Omental fat pad (tissue), 4 donors: ENCODE data around the gene ZDHHC8. TPM values are rescaled to one million over a fixed set of nuclear protein-coding genes. Genes with fewer than 3 reads are reported as not detected.

Source experiments
- ATAC-seq: fragments of 150-250 bp; one replicate; pipeline ENCODE4 v1.9.1; 2016; ENCODE audit warnings: mild to moderate bottlenecking, moderate library complexity; ENCODE audit not compliant: low FRiP score
- DNase-seq: peaks from one replicate; pipeline ENCODE4 v3.0.0-alpha.2; 2019; ENCODE audit warnings: low spot score
- total RNA-seq, 4 donors: library from RNA; depleted of rRNA; stranded (reverse); fragments of >200 nt; gene quantifications; one replicate each; pipeline ENCODE4 v1.1.0, GENCODE V29; 2016
- TF ChIP-seq, protein P1 (sequence below), 3 donors: fragments of 450-650 bp; IDR thresholded peaks; one replicate each; pipeline ENCODE4 v1.5.1; 2016 to 2017; ENCODE audit warnings: antibody characterized with exemption in 3 of 3, mild to moderate bottlenecking in 3 of 3, moderate library complexity in 2 of 3

The ZDHHC8 gene
- total RNA-seq, 4 donors from 2014 or later = 9.5 to 23.3 (median 16.4) TPM

DNA sequence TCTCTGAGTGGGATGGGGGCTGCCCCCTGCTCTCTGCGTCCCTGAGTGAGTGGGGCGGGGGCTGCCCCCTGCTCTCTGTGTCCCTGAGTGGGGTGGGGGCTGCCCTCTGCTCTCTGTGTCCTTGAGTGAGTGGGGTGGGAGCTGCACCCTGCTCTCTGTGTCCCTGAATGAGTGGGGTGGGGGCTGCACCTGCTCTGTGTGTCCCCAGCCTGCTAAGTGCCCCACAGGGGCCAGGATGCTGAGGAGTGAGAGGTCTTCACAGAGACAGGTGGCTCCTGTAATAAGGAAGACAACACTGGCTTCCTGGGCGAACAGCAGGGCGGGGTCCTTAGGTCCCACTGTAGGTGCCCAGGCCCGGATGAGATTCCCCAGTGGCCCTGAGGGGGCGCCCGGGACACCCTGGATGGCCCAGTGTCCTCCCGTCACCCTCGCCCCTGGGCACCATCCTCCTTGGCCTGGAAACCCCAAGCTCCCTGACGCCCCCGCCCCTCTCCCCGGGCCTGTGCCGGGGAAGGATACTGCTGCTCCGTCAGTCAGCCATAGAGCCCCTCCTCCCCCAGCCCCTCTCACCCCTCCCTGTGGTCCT is 23.1 kb downstream of the ZDHHC8 start:
- no peak for ATAC-seq
- DNase-seq = no peak
- TF ChIP-seq, protein P1, sequence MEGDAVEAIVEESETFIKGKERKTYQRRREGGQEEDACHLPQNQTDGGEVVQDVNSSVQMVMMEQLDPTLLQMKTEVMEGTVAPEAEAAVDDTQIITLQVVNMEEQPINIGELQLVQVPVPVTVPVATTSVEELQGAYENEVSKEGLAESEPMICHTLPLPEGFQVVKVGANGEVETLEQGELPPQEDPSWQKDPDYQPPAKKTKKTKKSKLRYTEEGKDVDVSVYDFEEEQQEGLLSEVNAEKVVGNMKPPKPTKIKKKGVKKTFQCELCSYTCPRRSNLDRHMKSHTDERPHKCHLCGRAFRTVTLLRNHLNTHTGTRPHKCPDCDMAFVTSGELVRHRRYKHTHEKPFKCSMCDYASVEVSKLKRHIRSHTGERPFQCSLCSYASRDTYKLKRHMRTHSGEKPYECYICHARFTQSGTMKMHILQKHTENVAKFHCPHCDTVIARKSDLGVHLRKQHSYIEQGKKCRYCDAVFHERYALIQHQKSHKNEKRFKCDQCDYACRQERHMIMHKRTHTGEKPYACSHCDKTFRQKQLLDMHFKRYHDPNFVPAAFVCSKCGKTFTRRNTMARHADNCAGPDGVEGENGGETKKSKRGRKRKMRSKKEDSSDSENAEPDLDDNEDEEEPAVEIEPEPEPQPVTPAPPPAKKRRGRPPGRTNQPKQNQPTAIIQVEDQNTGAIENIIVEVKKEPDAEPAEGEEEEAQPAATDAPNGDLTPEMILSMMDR (IDR thresholded peaks at IDR 0.05) = no peak

GRCh38 chr22:20155330-20156041 is 23.9 kb downstream of the ZDHHC8 start:
- TF ChIP-seq, protein P1 (IDR thresholded peaks at IDR 0.05) = no peak
- no peak for ATAC-seq
- no peak for DNase-seq

- TF ChIP-seq, protein P1 (IDR thresholded peaks at IDR 0.05) = no peak
- DNase-seq (no peak), ATAC-seq (no peak)
Measured at GRCh38 chr22:20156042-20156389, 24.4 kb downstream of the ZDHHC8 start.

DNA sequence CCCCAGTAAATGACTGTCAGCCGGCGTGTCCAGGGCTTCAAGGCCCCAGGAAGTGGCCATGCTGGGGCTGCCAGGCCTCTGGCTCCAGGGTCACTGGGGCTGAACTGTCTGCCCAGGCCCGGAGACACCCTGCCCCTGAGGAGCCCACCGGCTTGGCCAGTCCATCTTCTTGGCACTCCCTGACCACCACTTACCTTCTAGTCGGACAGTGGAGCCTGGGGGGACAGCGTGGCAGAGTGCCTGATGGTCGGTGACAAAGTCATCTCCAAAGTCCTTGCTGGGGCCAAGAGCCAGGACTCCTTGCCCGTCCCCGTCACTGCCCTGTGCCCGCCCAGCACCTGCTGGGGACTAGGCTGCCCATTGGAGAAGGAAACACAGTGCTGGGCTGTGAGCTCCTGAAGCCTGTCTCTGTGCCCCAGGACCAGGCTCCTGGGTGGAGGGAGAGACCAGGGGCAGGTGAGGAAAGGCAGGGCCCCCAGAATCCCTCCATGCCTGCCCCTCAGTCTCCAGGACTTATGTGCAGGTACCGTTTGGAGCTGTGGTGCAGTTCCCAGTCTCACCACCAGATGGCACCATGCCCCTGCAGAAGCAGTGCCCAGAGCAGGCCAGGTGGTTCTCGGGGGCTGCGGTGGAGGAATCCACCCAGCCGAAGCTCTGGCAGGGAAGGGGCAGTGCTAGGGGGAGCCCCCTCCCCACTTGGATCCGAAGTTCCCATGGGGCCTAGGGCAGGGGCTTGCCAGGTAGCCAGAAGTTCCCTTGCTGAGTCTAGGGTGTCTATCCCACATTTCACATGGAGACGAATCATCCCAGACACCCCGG is 25.2 kb downstream of the ZDHHC8 start:
- TF ChIP-seq, protein P1 (IDR thresholded peaks at IDR 0.05) = peak in 2 of 3 donors; percentile 97 to 100
- peak; percentile 99 for DNase-seq
- peak; percentile 71 for ATAC-seq

GRCh38 chr22:20157430-20158183 is 26.0 kb downstream of the ZDHHC8 start:
- TF ChIP-seq, protein P1 (IDR thresholded peaks at IDR 0.05) = no peak
- ATAC-seq = peak; percentile 3
- no peak for DNase-seq

GRCh38 chr22:20158391-20159036 is 26.9 kb downstream of the ZDHHC8 start:
- no peak for ATAC-seq
- no peak for DNase-seq
- TF ChIP-seq, protein P1 (IDR thresholded peaks at IDR 0.05) = no peak
